SK-N-SH (cell line): ENCODE data around the gene ZNF358. TPM values are rescaled to one million over a fixed set of nuclear protein-coding genes. Genes with fewer than 3 reads are reported as not detected.

Source experiments
- CTCF ChIA-PET: fragments of 300-600, 350-600 bp; formaldehyde crosslinking; extraction: SDS; loops from one replicate; lab custom pipeline; 2021; lab: Yijun Ruan, JAX
- POLR2A ChIA-PET: fragments of 350-600 bp; sonication (Branson Sonifier 250); formaldehyde crosslinking; extraction: SDS; loops from one replicate; lab custom pipeline; 2020; ENCODE audit warnings: antibody characterized with exemption, inconsistent platforms; lab: Yijun Ruan, JAX
- DNase-seq: peaks from one replicate; pipeline ENCODE4 v3.0.0; 2012
- H2AFZ ChIP-seq: fragments of 200-600 bp; sonication (generic); 2 replicates; pipeline ENCODE4 v1.8.1; 2016; ENCODE audit warnings: antibody characterized with exemption, mild to moderate bottlenecking, low read depth
- H3F3A ChIP-seq: fragments of 200-600 bp; sonication (generic); replicated peaks from 2 replicates; pipeline ENCODE3; 2016; ENCODE audit warnings: antibody characterized with exemption, mild to moderate bottlenecking; ENCODE audit not compliant: insufficient read depth
- H3K27ac ChIP-seq, 2 experiments: fragments of 200-500 bp in 1 of 2; fragments of 200-600 bp in 1 of 2; sonication (Bioruptor generic) in 1 of 2; sonication (generic), shearing (Covaris generic) in 1 of 2; 2 replicates each; pipeline versions ENCODE4 v1.5.1 to v1.6.1; 2014 to 2016; ENCODE audit warnings: low read depth in 2 of 2, inconsistent platforms in 1 of 2, low read length in 1 of 2, mild to moderate bottlenecking in 1 of 2, mixed read lengths in 1 of 2
- H3K27me3 ChIP-seq: fragments of 200-600 bp; sonication (generic), shearing (Covaris generic); 2 replicates; pipeline ENCODE4 v1.6.1; 2016; ENCODE audit warnings: mixed run types; ENCODE audit not compliant: insufficient read depth
- H3K36me3 ChIP-seq, 2 experiments: fragments of 200-500 bp in 1 of 2; fragments of 200-600 bp in 1 of 2; sonication (Bioruptor generic) in 1 of 2; sonication (generic) in 1 of 2; replicated peaks in 1 of 2; 2 replicates each; pipeline versions ENCODE3 to v1.5.1; 2014 to 2016; ENCODE audit warnings: low read length in 1 of 2, mild to moderate bottlenecking in 1 of 2; ENCODE audit not compliant: insufficient read depth in 2 of 2, control insufficient read depth in 1 of 2
- H3K4me1 ChIP-seq, 2 experiments: fragments of 200-500 bp in 1 of 2; fragments of 200-600 bp in 1 of 2; sonication (Bioruptor generic) in 1 of 2; sonication (generic), shearing (Covaris generic) in 1 of 2; 2 replicates each; pipeline versions ENCODE4 v1.5.1 to v1.6.1; 2014 to 2016; ENCODE audit warnings: low read depth in 1 of 2, low read length in 1 of 2, mixed run types in 1 of 2; ENCODE audit not compliant: insufficient read depth in 2 of 2, control insufficient read depth in 1 of 2
- H3K4me2 ChIP-seq: fragments of 200-600 bp; sonication (generic), shearing (Covaris generic); 2 replicates; pipeline ENCODE4 v1.6.1; 2017; ENCODE audit warnings: mixed run types
- H3K4me3 ChIP-seq, 2 experiments: fragments of 200-500 bp in 1 of 2; fragments of 200-600 bp in 1 of 2; sonication (Bioruptor generic) in 1 of 2; sonication (generic), shearing (Covaris generic) in 1 of 2; 2 replicates each; pipeline versions ENCODE4 v1.5.1 to v1.8.1; 2014 to 2016; ENCODE audit warnings: low read depth in 2 of 2, inconsistent platforms in 1 of 2, low read length in 1 of 2, mild to moderate bottlenecking in 1 of 2, mixed read lengths in 1 of 2, moderate library complexity in 1 of 2
- H3K79me2 ChIP-seq: fragments of 200-600 bp; sonication (generic); 2 replicates; pipeline ENCODE4 v1.8.1; 2017; ENCODE audit warnings: mild to moderate bottlenecking; ENCODE audit not compliant: insufficient read depth
- H3K9ac ChIP-seq: fragments of 200-600 bp; sonication (generic); 2 replicates; pipeline ENCODE4 v1.6.1; 2017; ENCODE audit warnings: mixed run types
- H3K9me2 ChIP-seq: fragments of 200-600 bp; sonication (generic); 2 replicates; pipeline ENCODE4 v1.6.1; 2017; ENCODE audit warnings: mixed run types
- H3K9me3 ChIP-seq: fragments of 200-600 bp; sonication (generic); 2 replicates; pipeline ENCODE4 v1.6.1; 2017; ENCODE audit warnings: mixed run types, mild to moderate bottlenecking, moderate library complexity
- H4K20me1 ChIP-seq: fragments of 200-600 bp; sonication (generic); 2 replicates; pipeline ENCODE4 v1.6.1; 2017; ENCODE audit warnings: mild to moderate bottlenecking, mixed run types; ENCODE audit not compliant: insufficient read depth
- CHD2 ChIP-seq: fragments of 150-350 bp; IDR thresholded peaks from 2 replicates; pipeline ENCODE4 v1.6.1; 2018; ENCODE audit warnings: low read length; ENCODE audit not compliant: partially characterized antibody
- EP300 ChIP-seq, 2 experiments: IDR thresholded peaks; 2 replicates each; pipeline versions ENCODE4 v1.4.0 to v1.6.1; 2012; ENCODE audit warnings: borderline replicate concordance in 1 of 2, low read depth in 1 of 2, low read length in 1 of 2
- EZH2phosphoT487 ChIP-seq: fragments of 200-600 bp; sonication (generic); IDR thresholded peaks from 2 replicates; pipeline ENCODE4 v1.6.1; 2017; ENCODE audit warnings: low read depth, mixed run types, mild to moderate bottlenecking, antibody characterized with exemption, moderate library complexity, borderline replicate concordance
- FOSL2 ChIP-seq: IDR thresholded peaks from 2 replicates; pipeline ENCODE4 v1.4.0; 2012; ENCODE audit warnings: low read depth, mild to moderate bottlenecking, moderate library complexity, borderline replicate concordance
- FOXJ3 ChIP-seq: sonication (generic); formaldehyde crosslinking; IDR thresholded peaks from 2 replicates; pipeline ENCODE4 v1.5.1; 2020; ENCODE audit warnings: mild to moderate bottlenecking, missing genetic modification reagents
- FOXM1 ChIP-seq: IDR thresholded peaks from 2 replicates; pipeline ENCODE4 v1.4.0; 2012; ENCODE audit warnings: low read depth, mild to moderate bottlenecking
- JUND ChIP-seq: IDR thresholded peaks from 2 replicates; pipeline ENCODE4 v1.4.0; 2012
- MEF2A ChIP-seq: IDR thresholded peaks from 2 replicates; pipeline ENCODE4 v1.4.0; 2012; ENCODE audit warnings: low read depth, borderline replicate concordance
- NFIC ChIP-seq: IDR thresholded peaks from 2 replicates; pipeline ENCODE4 v1.4.0; 2012; ENCODE audit warnings: borderline replicate concordance
- PBX3 ChIP-seq: IDR thresholded peaks from 2 replicates; pipeline ENCODE4; 2012
- POLR2AphosphoS5 ChIP-seq: IDR thresholded peaks from 2 replicates; pipeline ENCODE4 v1.6.1; 2012; ENCODE audit warnings: low read depth, low read length
- RCOR1 ChIP-seq: fragments of 150-350 bp; IDR thresholded peaks from 2 replicates; pipeline ENCODE4 v1.6.1; 2017; ENCODE audit warnings: antibody characterized with exemption, low read length
- TAF1 ChIP-seq: IDR thresholded peaks from 2 replicates; pipeline ENCODE4 v1.6.1; 2012; ENCODE audit warnings: low read depth, mild to moderate bottlenecking, low read length, moderate library complexity, borderline replicate concordance
- TCF12 ChIP-seq: IDR thresholded peaks from 2 replicates; pipeline ENCODE4 v1.4.0; 2012
- YY1 ChIP-seq: IDR thresholded peaks from 2 replicates; pipeline ENCODE4 v1.4.0; 2012; ENCODE audit warnings: low read depth, mild to moderate bottlenecking
- WGBS: methylation state at CpG from one replicate; pipeline ENCODE4 v1.1.6; 2017; ENCODE audit warnings: low lambda C conversion rate; 5-methylcytosine and 5-hydroxymethylcytosine counted together
- polyA plus RNA-seq, 3 experiments: library from polyadenylated mRNA; depleted of rRNA; stranded (reverse); fragments of >200 nt; gene quantifications; 2 replicates each; pipeline ENCODE4 v1.2.3, GENCODE V29; 2012
- TF ChIP-seq, protein P1 (sequence below): IDR thresholded peaks from 2 replicates; pipeline ENCODE4 v1.6.1; 2012; ENCODE audit warnings: mild to moderate bottlenecking, low read depth, low read length, moderate library complexity
- TF ChIP-seq, protein P2 (sequence below): IDR thresholded peaks from 2 replicates; pipeline ENCODE4 v1.4.0; 2012; ENCODE audit warnings: low read depth, borderline replicate concordance
- TF ChIP-seq, protein P3 (sequence below): IDR thresholded peaks from 2 replicates; pipeline ENCODE4 v1.4.0; 2012; ENCODE audit warnings: low read depth

Gene ZNF358
- polyA plus RNA-seq, 1 of the 3 experiments (the other 2 are of a cell fraction) = 49.3 TPM

DNA sequence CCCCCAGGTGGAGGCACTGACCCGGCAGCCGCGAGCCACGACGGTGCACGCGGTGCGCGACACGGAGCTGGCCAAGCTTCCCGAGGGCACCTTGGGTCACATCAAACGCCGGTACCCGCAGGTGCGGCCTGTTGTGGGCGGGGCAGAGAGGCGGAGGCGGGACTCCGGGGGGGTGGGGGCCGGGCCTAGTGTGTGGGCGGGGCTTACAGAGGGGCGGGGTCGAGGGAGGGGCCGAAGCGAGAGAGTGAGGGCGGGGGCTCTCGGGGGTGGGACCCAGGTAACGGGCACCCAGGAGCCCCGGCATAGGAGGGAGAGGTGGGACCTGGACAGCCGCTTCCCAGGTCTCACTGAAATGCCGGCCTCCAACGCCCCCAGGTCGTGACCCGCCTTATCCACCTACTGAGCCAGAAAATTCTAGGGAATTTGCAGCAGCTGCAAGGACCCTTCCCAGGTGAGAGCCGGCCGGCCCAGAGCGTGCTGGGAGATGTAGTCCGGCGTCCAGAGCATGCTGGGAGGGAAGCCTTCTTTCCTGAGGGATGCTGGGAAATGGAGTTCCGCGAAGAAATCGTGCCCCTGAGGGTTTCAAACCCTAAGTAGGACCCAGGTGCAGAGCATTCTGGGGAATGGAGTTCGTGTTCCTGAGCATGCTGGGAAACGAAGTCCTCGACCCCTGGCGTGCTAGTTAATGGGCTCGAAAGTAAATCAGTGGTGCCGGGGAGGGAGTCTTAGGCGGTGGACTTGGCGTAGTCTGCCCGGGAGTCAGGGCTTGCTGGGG lies 35.3 kb downstream of the ZNF358 start:
- peak overlapping the region in 1 of 2 experiments; percentile 32; a peak in 1 of 4 replicates for H3K4me3 ChIP-seq
- peak; percentile 98 for DNase-seq
- WGBS = 59% methylated on average over 22 of the region's 51 CpGs
- CTCF ChIA-PET = interaction anchor here (1.0 to 3.2 kb wide), 2 partner anchors 17 to 130 kb away, joined by 4 to 18 read pairs; partner anchors contain the start of gene TRAPPC5
- POLR2A ChIA-PET = interaction anchor here (1.5 kb wide), 1 partner anchor 16 kb away, joined by 4 read pairs; the partner anchor contains the start of gene PNPLA6
- H3F3A ChIP-seq = no peaks in the 10 kb centered on the region
- H3K36me3 ChIP-seq = peaks cover 13 to 20% of the 10 kb centered on the region in 2 experiments
- no peak overlapping the region for H2AFZ ChIP-seq
- TF ChIP-seq RCOR1 = no peak
- TF ChIP-seq FOXJ3 (CRISPR knock-in tag) = no peak
- TF ChIP-seq PBX3 = no peak
- TF ChIP-seq CHD2 = peak; percentile 95
- TF ChIP-seq, all 33 proteins: peak for 1
- no peaks in the 10 kb centered on the region for H3K27me3 ChIP-seq
- H3K4me1 ChIP-seq = no peaks in the 10 kb centered on the region; a peak in 1 of 4 replicates
- H3K79me2 ChIP-seq = no peaks in the 10 kb centered on the region
- no peaks in the 10 kb centered on the region for H3K9me2 ChIP-seq
- no peak overlapping the region for H3K9ac ChIP-seq
- H4K20me1 ChIP-seq = no peaks in the 10 kb centered on the region
- no peaks in the 10 kb centered on the region for H3K9me3 ChIP-seq
- H3K4me2 ChIP-seq = no peak overlapping the region
- peak overlapping the region in 1 of 2 experiments; percentile 34; a peak in 1 of 4 replicates for H3K27ac ChIP-seq

DNA sequence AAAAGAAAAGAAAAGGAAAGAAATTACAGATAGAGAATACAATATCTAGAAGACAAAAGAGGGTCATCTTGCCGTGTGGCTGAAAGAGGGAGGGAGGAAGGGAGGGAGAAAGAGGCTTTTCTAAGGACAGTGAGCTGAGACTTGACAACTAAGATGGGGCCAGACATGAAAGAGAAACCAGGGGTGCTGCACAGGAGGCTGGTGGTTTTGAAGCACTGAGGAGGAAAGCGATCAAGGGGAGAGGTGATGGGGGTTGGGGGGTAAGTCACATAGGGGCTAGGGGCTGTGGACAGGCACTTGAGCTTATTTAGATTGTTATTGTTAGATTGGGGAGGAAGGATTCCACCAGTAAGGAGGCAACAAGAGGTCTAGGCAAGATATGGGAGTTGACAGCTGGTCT lies 36.9 kb downstream of the ZNF358 start:
- Histone ChIP-seq H2AFZ (no peak overlapping the region), H3K4me3 (no peak overlapping the region), H3K4me1 (no peaks in the 10 kb centered on the region; a peak in 1 of 4 replicates), H4K20me1 (no peaks in the 10 kb centered on the region), H3K9me2 (no peaks in the 10 kb centered on the region), H3K79me2 (no peaks in the 10 kb centered on the region), H3K27me3 (no peaks in the 10 kb centered on the region), H3K9ac (no peak overlapping the region), H3K4me2 (no peak overlapping the region), H3F3A (no peaks in the 10 kb centered on the region), H3K27ac (no peak overlapping the region), H3K36me3 (peaks cover 21 to 31% of the 10 kb centered on the region in 2 experiments), H3K9me3 (no peaks in the 10 kb centered on the region)
- WGBS = 87% methylated on average over 2 of the region's 2 CpGs
- ChIA-PET POLR2A (no interaction called here), CTCF (interaction anchor here (0.8 to 3.2 kb wide), 3 partner anchors 16 to 199 kb away, joined by 3 to 18 read pairs (median 14); partner anchors contain the start of gene TRAPPC5)
- TF ChIP-seq, protein P1, sequence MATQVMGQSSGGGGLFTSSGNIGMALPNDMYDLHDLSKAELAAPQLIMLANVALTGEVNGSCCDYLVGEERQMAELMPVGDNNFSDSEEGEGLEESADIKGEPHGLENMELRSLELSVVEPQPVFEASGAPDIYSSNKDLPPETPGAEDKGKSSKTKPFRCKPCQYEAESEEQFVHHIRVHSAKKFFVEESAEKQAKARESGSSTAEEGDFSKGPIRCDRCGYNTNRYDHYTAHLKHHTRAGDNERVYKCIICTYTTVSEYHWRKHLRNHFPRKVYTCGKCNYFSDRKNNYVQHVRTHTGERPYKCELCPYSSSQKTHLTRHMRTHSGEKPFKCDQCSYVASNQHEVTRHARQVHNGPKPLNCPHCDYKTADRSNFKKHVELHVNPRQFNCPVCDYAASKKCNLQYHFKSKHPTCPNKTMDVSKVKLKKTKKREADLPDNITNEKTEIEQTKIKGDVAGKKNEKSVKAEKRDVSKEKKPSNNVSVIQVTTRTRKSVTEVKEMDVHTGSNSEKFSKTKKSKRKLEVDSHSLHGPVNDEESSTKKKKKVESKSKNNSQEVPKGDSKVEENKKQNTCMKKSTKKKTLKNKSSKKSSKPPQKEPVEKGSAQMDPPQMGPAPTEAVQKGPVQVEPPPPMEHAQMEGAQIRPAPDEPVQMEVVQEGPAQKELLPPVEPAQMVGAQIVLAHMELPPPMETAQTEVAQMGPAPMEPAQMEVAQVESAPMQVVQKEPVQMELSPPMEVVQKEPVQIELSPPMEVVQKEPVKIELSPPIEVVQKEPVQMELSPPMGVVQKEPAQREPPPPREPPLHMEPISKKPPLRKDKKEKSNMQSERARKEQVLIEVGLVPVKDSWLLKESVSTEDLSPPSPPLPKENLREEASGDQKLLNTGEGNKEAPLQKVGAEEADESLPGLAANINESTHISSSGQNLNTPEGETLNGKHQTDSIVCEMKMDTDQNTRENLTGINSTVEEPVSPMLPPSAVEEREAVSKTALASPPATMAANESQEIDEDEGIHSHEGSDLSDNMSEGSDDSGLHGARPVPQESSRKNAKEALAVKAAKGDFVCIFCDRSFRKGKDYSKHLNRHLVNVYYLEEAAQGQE = no peak
- TF ChIP-seq TCF12 (no peak), MEF2A (no peak), PBX3 (no peak), EP300 (IDR thresholded peaks at IDR 0.05; ENCODE audit: borderline replicate concordance in 1 of 2, low read depth in 1 of 2, low read length in 1 of 2) (no peak), YY1 (no peak), EZH2phosphoT487 (no peak), FOSL2 (no peak), TAF1 (no peak), NFIC (no peak), FOXJ3 (CRISPR knock-in tag) (no peak), POLR2AphosphoS5 (no peak), FOXM1 (no peak), JUND (no peak)
- TF ChIP-seq, protein P2, sequence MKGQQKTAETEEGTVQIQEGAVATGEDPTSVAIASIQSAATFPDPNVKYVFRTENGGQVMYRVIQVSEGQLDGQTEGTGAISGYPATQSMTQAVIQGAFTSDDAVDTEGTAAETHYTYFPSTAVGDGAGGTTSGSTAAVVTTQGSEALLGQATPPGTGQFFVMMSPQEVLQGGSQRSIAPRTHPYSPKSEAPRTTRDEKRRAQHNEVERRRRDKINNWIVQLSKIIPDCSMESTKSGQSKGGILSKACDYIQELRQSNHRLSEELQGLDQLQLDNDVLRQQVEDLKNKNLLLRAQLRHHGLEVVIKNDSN = no peak
- TF ChIP-seq, protein P3, sequence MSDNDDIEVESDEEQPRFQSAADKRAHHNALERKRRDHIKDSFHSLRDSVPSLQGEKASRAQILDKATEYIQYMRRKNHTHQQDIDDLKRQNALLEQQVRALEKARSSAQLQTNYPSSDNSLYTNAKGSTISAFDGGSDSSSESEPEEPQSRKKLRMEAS = no peak
- peak; percentile 15 for DNase-seq
